NCI-H1436 (cell line): ENCODE data around the gene EEA1.

ENCODE experiments used
- DNase-seq: peaks from one replicate; lab custom pipeline; 2025; lab: John Stamatoyannopoulos, UW

EEA1 gene

DNA sequence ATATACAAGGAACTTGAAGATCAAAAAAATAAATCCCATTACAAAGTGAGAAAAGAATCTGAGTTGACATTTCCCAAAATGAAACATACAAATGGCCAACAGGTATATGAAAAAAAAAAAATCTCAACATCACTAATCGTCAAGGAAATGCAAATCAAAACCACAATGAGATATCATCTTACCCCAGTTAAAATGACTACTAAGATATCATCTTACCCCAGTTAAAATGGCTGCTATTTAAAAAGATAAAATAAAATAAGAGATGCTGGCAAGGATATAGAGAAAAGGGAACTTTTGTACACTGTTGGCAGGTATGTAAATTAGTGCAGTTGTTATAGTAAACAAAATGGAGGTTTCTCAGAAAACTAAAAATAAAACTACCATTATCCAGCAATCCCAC is 181.9 kb downstream of the EEA1 start:
- no peak for DNase-seq

DNA sequence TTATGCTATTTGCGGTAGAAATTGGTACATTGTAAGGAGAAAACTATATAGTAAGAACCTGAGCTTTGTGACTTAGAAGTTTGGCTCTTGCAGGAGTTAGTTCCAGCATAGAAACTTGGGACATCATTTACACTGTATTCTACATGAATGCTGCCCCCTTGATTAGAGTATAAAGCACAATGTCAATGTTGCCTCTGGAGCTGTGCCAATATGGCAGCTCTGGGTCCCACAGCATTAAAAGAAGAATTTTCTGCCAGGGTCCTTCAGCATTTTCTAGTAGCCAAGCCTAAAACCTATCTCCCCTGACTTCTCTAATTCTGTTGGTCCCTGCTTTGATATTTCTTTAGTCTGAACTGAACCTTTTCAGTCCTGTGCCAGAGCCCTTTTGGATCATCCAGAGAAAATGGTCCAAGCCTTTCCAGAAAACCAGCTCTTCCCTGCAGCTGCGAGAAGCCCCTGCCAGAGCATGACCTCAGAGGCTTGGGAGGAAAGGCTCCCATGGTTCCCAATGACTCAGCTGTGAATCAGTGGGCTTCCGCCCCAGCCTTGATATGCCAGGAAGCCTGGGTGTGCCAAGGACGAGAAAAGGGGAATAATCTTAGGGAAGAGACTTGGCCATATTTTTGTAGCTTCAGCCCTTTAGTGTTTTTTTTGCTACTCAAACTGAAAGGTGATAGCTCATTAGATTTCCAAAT is 183.1 kb downstream of the EEA1 start:
- no peak for DNase-seq

DNA sequence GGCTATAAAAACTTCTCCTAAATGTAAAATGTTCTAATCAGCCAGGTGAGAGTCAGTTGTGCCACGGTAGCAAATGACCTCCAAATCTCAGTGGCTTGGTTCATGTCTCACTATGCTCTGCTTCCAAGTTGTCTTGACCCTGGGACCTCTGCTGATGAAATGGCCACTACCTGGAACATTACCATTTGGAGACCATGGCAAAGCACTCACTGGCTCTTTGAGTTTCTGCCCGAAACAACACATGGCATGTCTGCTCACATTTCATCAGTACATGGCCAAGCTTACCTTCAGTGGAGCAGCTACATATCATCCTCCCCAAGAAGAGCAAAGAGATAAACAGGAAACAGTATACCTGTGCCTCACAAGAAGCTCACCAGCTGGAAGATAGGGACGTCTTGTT is 186.1 kb downstream of the EEA1 start:
- DNase-seq = no peak

DNA sequence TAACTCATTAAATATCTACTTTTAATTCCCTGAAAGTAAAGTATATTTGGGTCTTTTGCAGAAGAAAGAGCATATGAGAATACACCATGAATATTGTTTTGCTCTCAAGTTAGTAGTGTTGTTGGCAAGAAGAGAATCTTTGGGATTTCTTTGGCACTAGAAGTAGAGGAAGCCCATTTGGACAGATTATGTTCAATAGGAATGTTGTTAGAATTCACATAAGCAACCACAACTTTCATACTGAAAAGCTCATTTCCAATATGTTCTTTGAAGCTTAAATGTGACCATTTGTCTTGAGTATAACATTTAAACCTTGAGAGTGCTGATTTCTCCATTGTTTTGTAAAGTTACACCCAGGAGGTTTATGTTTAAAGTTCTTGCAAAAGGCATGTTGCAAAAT is 188.7 kb downstream of the EEA1 start:
- DNase-seq = no peak

DNA sequence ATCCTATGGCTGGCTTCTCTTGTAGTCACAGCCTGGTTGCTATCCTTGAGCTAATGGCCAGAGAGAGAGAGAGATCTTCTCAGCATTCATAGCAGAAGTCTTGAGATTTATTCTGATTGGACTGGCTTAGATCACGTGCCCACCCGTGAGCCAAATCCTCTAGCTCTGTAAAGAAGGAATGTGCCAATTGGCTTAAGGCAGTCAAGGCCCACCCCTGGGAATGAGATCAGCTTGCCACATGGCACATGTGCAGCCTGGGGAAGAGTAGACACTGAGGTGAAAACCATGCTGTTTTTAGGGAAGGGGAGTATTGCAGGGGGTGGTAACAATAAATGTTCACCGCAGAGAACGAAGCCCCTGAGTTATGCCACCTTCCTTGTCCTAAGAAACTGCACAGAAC is 190.0 kb downstream of the EEA1 start:
- no peak for DNase-seq

DNA sequence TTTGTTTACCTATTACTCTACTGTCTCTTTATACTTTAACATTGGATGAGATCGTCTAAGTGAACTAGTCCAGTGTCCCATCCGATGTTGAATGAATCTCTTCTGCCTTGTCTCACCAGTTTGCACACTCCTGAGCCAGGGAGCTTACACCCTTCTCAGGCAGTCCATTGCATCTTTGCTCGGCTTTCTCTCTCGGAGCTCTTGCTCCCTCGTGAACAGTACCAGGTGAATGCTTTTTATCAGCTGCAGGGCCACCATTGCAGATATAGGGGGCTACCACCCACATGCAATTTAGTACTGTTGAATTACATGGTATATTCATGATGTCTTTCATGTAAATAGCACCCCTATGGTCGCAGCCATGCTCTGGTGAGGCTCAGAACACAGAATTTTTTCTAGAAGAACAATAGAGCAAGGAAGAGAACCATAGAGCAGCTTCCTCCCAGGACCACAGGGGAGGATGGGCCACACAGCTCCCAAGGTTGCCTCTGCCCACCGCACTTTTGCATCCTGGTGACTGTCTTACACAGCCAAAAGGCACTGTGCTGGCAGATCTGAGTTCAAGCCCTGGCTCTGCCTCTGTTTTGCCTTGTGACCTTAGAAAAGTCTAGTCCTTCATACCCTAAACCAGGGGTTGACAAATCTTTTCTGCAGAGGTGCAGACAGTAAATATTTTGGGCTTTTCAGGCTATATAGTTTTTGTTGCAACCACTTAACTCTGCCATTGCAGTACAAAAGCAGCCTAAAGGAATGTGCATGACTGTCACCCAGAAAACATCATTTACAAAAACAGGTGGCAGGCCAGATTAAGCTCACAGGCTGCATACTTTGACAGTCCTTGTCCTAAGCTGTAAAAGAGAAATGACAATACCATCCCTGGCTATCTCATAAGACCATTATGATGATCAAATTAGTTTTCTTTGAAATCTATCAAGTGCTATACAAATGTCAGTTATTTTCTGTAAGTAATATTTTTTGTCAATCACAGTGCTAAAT is 190.9 kb downstream of the EEA1 start:
- DNase-seq = no peak

DNA sequence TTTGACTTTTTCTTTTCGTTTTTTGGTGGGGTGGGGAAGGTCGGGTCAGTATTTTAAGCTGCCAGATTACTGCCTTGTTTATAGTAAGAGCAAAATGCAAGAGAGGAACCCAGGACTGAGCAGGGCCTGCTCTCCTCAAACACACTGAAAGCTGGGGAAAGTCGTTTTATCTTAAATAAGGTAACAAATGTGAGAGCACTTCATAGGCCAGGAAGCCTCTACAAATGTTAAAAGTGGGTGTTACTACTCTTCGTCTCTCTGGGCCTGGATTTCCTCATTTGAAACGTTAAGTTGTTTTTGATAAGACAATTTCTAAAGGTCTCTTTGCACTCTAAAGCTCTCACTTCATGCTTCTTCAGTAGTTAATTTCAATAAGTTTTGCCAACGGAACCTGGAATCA is 192.5 kb downstream of the EEA1 start:
- no peak for DNase-seq

DNA sequence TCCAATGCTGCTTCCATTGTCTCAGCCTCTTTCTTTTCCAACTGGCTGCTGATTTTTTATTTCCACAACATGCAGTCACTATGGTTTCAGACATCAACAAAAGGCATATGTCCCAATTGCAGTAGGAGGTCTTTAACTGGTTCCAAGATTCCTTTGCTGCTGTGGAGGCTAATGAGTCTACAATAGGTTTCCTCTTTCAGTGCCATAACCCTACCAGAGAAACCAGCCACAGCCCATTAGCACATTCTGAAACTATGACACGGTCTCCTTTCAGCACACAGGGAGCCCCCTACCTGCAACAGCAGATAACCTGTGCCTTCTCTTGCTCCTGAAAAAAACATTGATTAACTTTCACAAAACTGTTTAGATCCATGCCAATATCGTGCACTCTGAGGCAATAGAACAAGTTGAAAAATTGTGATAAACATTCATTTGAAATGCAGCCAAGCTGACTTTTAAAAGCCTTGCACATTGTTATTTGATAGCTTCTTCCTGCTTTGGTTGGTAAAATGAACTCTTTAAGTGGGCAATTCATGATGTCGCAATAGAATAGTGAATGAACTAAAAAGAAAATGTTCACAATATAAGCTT is 193.9 kb downstream of the EEA1 start:
- peak; percentile 31 for DNase-seq

DNA sequence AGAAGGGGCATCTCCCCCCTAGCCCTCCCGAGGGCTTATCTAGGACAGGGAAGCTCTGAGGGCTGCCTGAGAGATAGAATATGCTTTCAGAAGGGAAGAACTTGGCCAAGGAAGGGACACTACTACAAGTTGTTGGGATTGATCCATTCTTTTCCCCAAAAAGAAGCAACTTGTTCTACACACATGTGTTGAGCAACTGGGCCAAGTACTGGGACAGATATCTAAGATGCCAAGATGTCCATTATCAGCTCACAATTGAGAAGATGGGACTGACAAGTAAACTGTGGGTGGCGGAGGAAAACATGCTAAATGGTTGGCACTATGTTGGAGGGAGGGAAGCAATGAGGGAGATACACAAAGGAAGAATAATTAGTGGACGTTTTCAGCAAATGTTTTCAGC is 195.4 kb downstream of the EEA1 start:
- no peak for DNase-seq

DNA sequence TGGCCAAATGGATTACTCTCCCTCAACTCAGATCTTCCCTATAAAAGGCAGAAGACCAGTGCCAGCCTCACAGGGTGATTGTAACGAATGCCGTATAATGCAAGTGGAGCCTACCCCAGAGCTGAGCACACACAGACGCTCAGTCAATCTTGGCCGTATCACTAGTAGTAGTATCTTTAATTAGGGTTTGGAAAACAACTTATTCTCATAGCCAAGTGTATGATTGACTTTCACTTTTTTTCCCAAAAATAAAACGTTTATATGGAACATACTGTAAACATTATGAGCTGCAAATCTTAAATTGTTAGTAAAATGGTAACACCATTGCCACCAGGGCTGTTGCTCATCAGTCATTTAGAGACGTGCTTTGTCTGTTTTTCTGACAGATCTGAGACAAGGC is 195.9 kb downstream of the EEA1 start:
- no peak for DNase-seq

DNA sequence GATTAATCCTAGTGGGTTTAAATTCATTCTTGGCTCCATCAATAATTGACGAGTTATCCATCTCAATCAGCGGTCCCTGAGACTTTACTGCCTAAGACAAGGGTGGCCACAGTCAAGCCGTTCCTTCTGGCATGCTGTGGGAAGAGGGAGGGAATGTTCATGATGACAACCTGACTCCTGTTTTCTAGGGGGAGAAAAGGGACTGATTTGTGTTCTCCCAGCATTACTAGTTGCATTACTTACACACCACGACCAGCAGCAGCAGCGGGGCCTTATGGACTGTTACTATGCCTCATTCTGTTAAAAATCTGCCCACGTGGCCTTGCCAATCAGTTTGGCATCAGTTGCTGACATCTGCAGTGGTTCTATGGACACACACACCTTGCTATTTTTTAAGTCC is 196.4 kb downstream of the EEA1 start:
- DNase-seq = no peak

DNA sequence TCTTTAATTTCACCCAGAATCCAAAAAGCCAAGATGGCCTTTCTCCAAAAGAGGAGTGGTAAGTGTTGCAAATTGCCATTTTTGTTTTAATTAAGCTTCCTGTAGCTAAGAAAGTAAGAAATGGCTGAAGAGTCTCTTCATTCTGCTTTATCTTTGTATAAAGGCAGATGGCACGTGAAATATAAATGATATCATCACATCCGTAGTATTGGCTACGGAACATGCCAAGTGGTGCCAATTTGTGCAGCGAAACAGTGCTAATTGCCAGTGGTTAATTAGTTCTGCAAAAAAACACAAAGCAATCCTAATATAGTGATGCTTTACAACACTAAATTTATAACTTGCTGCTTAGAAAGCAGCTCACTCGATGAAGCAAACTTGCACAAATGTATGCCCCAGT is 196.9 kb downstream of the EEA1 start:
- peak; percentile 43 for DNase-seq

DNA sequence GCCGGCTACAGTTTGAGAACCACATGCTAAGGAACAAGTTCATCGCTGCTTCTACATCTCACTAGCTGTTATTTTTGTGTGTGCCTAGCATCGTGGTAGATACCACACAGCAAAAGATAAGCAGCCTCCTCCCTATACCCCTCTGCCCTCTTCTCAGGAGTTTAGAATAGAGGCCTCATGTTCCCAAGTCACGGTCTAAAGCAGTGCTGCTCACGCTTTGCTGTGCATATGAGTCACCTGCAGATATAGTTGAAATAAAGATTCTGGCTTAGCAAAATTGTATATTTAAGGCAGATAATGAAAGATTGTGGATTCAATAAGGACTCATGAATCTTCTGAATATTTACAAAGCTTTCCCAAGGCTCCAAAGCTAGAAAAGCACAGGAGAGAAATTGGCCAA is 198.3 kb downstream of the EEA1 start:
- no peak for DNase-seq

DNA sequence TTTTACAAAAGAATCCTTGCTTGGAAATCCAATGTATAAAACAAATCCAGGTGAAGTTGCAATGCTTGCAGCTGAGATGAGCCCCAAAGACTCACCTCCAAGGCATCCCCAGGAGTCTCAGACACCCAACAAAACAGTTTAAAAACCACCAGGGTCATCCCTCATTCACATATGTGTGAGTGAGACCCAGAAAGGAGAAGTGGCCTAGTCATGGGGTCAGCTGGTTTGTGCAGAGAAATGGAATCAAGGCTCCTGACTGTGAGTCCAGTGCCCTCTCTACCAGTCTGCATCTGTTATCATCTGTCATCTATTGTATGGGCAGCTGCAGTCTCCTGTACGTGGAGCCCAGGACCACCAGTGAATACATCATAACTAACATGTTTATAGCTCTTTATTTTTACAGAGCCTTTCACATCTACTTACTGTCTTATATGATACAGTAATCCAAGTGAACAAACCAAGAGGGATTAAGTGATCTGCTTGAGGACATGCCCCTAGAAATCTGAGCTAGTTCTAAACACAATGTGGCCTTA is 199.3 kb downstream of the EEA1 start:
- no peak for DNase-seq

DNA sequence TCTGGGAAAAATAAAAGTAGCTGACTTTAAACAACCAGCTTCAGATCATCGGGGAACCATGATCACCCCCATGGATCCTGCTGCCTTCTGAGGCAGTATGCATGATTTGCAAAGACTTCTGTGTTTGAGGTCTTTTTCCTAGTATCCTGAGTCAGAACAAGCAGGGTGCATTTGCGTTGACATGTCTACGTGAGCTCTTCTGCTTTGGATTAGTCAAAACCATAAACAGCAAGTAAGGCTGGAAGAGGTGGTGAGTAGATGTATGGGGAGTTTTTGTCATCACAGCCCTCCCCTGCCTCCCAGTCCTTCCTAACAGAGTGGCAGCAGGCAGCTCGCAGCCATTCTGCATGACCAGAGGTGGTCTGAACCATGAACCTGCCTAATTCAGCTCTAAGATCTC is 202.2 kb downstream of the EEA1 start:
- no peak for DNase-seq

DNA sequence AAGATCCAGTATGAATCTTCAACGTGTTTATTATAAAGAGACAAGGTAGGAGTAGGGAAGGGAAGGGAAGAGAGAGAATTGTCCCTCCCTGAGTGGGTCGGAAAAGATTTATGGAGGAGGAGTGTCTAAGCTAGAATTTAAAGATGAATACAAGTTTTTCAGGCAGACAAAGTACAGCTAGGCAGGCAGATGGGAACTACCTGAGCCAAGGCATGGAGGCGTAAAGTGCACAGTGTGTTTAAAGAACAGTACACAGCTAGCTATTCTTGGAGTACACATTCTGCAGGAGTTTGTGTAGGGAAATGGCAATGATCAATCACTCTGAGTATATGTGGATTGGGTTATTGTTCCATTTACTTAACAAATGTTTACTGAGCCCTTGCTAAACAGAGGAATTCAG is 206.2 kb downstream of the EEA1 start:
- DNase-seq = no peak

DNA sequence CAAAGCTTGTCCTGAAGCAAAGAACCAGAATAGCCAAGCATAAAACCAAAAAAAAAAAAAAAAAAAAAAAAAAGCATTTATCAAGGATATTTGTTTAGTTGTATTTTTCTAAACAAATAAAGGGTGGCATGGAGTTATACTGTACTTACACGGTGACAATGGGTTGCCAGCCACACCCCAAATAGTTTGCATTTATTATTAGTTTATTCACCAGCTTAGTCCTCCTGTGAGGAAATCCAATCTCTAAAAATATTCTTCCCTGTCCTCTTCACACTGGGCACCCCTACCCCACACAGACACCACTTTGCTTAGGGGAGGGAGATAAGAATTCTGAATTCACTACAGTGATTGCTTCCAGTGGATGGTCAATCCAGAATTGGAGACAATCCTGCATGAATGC is 207.4 kb downstream of the EEA1 start:
- DNase-seq = no peak

DNA sequence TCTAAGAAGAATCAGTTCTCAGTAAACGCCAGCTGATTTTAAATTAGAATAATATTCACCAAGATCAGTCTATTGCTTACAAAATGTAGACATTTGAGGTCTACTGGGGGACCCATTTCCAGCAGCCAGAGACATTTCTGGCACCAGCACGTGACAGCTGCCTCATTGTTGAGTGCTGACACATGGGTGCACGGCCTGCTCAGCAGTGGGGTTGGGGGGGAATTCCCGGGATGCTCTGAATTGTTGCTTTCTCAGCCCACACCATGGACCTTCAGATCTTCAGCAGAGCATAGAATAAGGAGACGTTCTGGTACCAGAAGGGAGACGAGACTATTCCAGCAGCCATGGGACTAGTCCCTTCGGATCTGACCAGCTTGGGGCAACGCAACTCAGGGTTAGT is 208.0 kb downstream of the EEA1 start:
- no peak for DNase-seq
